ENCODE results near the gene GSG1. TPM values are rescaled to one million over a fixed set of nuclear protein-coding genes. Genes with fewer than 3 reads are reported as not detected.

The GSG1 gene
- total RNA-seq, 1 experiment from 2014 or later = 0.22 TPM

DNA sequence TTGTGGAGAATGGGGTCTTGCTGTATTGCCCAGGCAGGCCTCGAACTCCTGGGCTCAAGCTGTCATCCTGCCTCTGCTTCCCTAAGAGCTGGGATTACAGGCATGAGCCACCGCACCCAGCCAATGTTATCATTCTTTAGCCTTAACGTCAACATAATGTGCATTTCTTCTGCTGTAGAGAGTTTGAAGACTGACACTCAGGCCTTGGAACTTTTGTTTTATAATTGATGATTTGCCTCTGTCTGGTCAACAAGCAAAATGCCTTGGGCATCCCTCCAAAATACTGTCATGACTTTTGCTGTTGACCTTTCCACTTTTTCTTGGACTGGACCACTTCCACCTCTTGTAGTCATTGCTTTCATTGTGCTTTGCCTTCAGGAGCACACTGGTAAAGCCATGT, 30.3 kb downstream of the GSG1 start:
- WGBS (ENCODE audit: extremely low coverage, insufficient read length, low lambda C conversion rate) = no CpG with 5 or more reads among the region's 3 CpGs

More for the DNA sequence above, 30.3 kb downstream of the GSG1 start:
- Histone ChIP-seq H2AFZ (ENCODE audit: low read length) (no peak overlapping the region), H3K18ac (ENCODE audit: insufficient read length, low read depth, low read length) (no peak overlapping the region), H4K91ac (ENCODE audit: insufficient read length, low read depth, low read length) (no peak overlapping the region), H3K79me1 (ENCODE audit: insufficient read depth, low read depth, low read length, poor library complexity, severe bottlenecking) (no peaks in the 10 kb centered on the region), H4K20me1 (ENCODE audit: control insufficient read depth, insufficient read depth, insufficient read length) (no peaks in the 10 kb centered on the region), H3T11ph (ENCODE audit: low read length) (no peak overlapping the region), H3K9me3 (ENCODE audit: control insufficient read depth, low read depth, low read length) (no peaks in the 10 kb centered on the region), H3K9ac (ENCODE audit: extremely low read depth, insufficient read length, low read length) (no peak overlapping the region), H2BK120ac (ENCODE audit: low read depth, low read length, poor library complexity, severe bottlenecking) (no peak overlapping the region), H2AK5ac (ENCODE audit: insufficient read length, low read length) (no peak overlapping the region), H3K23me2 (ENCODE audit: insufficient read length, low read depth, low read length, poor library complexity, severe bottlenecking) (no peaks in the 10 kb centered on the region), H3K27me3 (ENCODE audit: insufficient read depth, low read length) (no peaks in the 10 kb centered on the region), H3K27ac (ENCODE audit: insufficient read length, low read depth, low read length) (no peak overlapping the region), H3K23ac (ENCODE audit: insufficient read length, low read depth, low read length) (no peak overlapping the region), H3K79me2 (ENCODE audit: insufficient read depth, low read length) (0 out of 2 replicates have a peak, but pooled peaks cover 2% of the 10 kb centered on the region), H2BK12ac (ENCODE audit: insufficient read length, low read depth, low read length) (no peak overlapping the region), H3K14ac (ENCODE audit: insufficient read depth, low read length) (no peak overlapping the region), H2BK5ac (ENCODE audit: insufficient read length, low read length) (no peak overlapping the region), H4K5ac (ENCODE audit: insufficient read length, low read depth, low read length) (no peak overlapping the region), H3K4ac (ENCODE audit: low read depth, low read length) (no peak overlapping the region), H4K8ac (replicated peaks; ENCODE audit: insufficient read length, low read depth, low read length) (no peak overlapping the region), H3K56ac (ENCODE audit: insufficient read length, low read depth, low read length) (no peak overlapping the region), H3K4me2 (ENCODE audit: insufficient read depth, insufficient read length, low read length) (no peak overlapping the region), H2BK15ac (ENCODE audit: low read depth, low read length) (no peak overlapping the region), H2BK20ac (ENCODE audit: low read depth, low read length, poor library complexity, severe bottlenecking) (no peak overlapping the region), H3K4me1 (ENCODE audit: insufficient read depth, low read length) (no peaks in the 10 kb centered on the region; the same call in 1 of the 2 replicates)
- no peaks in the 10 kb centered on the region for H3K27me3 Mint-ChIP-seq (ENCODE audit: low read depth)
- H3K9me3 Mint-ChIP-seq = peaks cover 0 to under 1% of the 10 kb centered on the region in 2 experiments; a peak in 1 of 5 replicates
- no peak overlapping the region for H3K4me3 Mint-ChIP-seq
- H3K4me1 Mint-ChIP-seq = peaks cover 6 to 9% of the 10 kb centered on the region in 2 experiments
- no peak for DNase-seq
- peaks cover 29 to 64% (median 58%) of the 10 kb centered on the region in 3 experiments; a peak in 6 of 7 replicates for H3K36me3 Mint-ChIP-seq (ENCODE audit: insufficient read depth in 1 of 3, low read depth in 3 of 3)
- TF ChIP-seq, protein P1, sequence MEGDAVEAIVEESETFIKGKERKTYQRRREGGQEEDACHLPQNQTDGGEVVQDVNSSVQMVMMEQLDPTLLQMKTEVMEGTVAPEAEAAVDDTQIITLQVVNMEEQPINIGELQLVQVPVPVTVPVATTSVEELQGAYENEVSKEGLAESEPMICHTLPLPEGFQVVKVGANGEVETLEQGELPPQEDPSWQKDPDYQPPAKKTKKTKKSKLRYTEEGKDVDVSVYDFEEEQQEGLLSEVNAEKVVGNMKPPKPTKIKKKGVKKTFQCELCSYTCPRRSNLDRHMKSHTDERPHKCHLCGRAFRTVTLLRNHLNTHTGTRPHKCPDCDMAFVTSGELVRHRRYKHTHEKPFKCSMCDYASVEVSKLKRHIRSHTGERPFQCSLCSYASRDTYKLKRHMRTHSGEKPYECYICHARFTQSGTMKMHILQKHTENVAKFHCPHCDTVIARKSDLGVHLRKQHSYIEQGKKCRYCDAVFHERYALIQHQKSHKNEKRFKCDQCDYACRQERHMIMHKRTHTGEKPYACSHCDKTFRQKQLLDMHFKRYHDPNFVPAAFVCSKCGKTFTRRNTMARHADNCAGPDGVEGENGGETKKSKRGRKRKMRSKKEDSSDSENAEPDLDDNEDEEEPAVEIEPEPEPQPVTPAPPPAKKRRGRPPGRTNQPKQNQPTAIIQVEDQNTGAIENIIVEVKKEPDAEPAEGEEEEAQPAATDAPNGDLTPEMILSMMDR (conservative IDR thresholded peaks at IDR 0.05) = no peak
- peak overlapping the region in 1 of 3 experiments; percentile 59; a peak in 1 of 7 replicates for H3K27ac Mint-ChIP-seq
